ENCODE measurements around the gene PTPRG.

Gene PTPRG

DNA sequence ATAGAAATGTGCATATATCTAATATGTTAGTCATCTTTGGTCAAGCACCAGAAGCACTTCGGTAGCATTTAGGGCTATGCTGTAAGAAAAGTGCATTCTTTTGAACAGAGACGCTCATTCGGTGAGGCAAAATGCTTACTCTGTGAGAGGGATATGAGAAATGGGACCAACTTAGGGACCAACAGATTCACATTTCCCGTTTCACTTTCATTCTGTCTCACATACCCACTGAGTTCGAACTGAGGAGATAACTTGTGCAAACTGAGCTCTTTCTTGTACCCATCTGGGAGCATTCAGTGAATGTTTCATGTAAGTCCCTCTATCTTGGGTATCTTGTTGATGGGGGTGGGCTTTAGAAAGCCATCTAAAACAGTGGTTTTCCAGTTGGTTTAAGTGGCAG lies 676.6 kb downstream of the PTPRG start:
- in situ Hi-C loops (cut with HindIII; ENCODE audit: low pct_ligation_motif_present, low sequenced_read_pairs), result no loop called here
- H3K27ac ChIP-seq, result no peak overlapping the region

GRCh38 chr3:62238431-62238830 lies 677.1 kb downstream of the PTPRG start:
- H3K4me3 ChIP-seq (ENCODE audit: low read depth, low read length), result no peak overlapping the region
- no peak overlapping the region for H3K27ac ChIP-seq
- no peaks in the 10 kb centered on the region for H3K36me3 ChIP-seq (replicated peaks)
- in situ Hi-C loops (cut with HindIII; ENCODE audit: low pct_ligation_motif_present, low sequenced_read_pairs), result no loop called here
- H3K27me3 ChIP-seq (replicated peaks), result no peaks in the 10 kb centered on the region
- no peak for TF ChIP-seq CTCF (IDR thresholded peaks at IDR 0.05; ENCODE audit: low read depth, low read length, missing control alignments)
- no peak for DNase-seq

More for the DNA sequence above, 676.6 kb downstream of the PTPRG start:
- Histone ChIP-seq H3K36me3 (replicated peaks) (no peaks in the 10 kb centered on the region), H3K27me3 (replicated peaks) (no peaks in the 10 kb centered on the region), H3K4me3 (ENCODE audit: low read depth, low read length) (no peak overlapping the region)
- no peak for DNase-seq
- TF ChIP-seq CTCF (IDR thresholded peaks at IDR 0.05; ENCODE audit: low read depth, low read length, missing control alignments), result no peak

- no peak overlapping the region for H3K27ac ChIP-seq
- no peaks in the 10 kb centered on the region for H3K36me3 ChIP-seq (replicated peaks)
- DNase-seq, result no peak
- no peaks in the 10 kb centered on the region for H3K27me3 ChIP-seq (replicated peaks)
- in situ Hi-C loops (cut with HindIII; ENCODE audit: low pct_ligation_motif_present, low sequenced_read_pairs), result no loop called here
- no peak overlapping the region for H3K4me3 ChIP-seq (ENCODE audit: low read depth, low read length)
- TF ChIP-seq CTCF (IDR thresholded peaks at IDR 0.05; ENCODE audit: low read depth, low read length, missing control alignments), result no peak
These were observed 679.9 kb downstream of the PTPRG start for GRCh38 chr3:62241279-62241678.

DNA sequence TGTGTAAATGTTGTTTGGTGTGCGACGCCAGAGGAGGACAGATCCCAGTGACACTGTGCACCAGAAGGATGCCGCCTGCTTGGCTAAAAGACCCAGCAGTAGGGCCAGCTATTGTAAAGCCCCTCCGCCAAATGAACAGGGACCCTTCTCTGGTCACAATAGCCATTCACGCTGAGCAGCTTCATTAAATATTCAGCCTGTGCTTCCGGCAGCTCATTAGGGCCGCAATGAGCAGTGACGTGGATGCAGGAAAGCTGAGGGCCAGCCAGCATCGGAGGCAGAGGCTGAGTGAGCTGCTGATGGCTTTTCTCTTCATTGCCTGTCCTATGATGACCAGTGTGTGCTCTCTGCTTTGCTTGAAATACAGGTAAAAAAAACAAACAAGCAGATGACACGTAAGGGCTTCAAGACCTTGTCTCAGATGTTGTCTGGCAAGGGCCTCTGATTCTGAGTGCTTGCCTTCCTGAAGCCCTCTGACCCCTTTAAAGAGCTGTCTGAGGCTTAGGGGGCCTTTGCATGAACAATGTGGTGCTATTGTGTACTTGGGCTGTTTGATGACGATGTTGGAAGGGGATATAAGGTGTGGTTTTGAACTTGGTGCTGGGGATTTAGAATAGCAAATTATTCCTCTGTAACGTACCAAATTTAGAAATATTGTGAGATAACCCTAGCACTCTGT lies 681.6 kb downstream of the PTPRG start:
- no peak overlapping the region for H3K27ac ChIP-seq
- in situ Hi-C loops (cut with HindIII; ENCODE audit: low pct_ligation_motif_present, low sequenced_read_pairs), result no loop called here
- no peak for DNase-seq
- H3K4me3 ChIP-seq (ENCODE audit: low read depth, low read length), result no peak overlapping the region
- H3K36me3 ChIP-seq (replicated peaks), result no peaks in the 10 kb centered on the region
- no peaks in the 10 kb centered on the region for H3K27me3 ChIP-seq (replicated peaks)
- no peak for TF ChIP-seq CTCF (IDR thresholded peaks at IDR 0.05; ENCODE audit: low read depth, low read length, missing control alignments)

- H3K4me3 ChIP-seq (ENCODE audit: low read depth, low read length), result no peak overlapping the region
- TF ChIP-seq CTCF (IDR thresholded peaks at IDR 0.05; ENCODE audit: low read depth, low read length, missing control alignments), result no peak
- in situ Hi-C loops (cut with HindIII; ENCODE audit: low pct_ligation_motif_present, low sequenced_read_pairs), result no loop called here
- no peak for DNase-seq
- H3K27me3 ChIP-seq (replicated peaks), result no peaks in the 10 kb centered on the region
- no peak overlapping the region for H3K27ac ChIP-seq
- no peaks in the 10 kb centered on the region for H3K36me3 ChIP-seq (replicated peaks)
These were observed 684.7 kb downstream of the PTPRG start for GRCh38 chr3:62246094-62246493.

DNA sequence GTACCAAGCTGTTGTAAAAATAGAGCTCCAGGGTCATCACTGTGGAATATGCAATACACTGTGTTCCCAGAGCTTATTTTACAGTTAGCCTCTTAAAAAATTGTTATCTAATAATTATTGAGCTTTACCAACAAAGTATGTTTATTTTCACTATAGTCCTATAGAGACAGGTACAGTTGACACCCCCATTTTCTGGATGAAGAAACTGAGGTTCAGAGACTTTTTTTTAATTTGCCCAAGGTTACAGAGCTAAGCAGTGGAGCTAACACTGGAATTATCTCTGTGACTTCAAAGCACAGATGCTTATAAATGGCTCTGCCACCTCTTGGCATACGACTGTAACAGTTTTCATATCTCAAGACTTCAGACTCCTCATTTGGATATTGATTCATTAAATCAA lies 685.6 kb downstream of the PTPRG start:
- in situ Hi-C loops (cut with HindIII; ENCODE audit: low pct_ligation_motif_present, low sequenced_read_pairs), result no loop called here
- TF ChIP-seq CTCF (IDR thresholded peaks at IDR 0.05; ENCODE audit: low read depth, low read length, missing control alignments), result no peak

More for the DNA sequence above, 685.6 kb downstream of the PTPRG start:
- no peak for DNase-seq
- H3K27ac ChIP-seq, result no peak overlapping the region
- H3K27me3 ChIP-seq (replicated peaks), result no peaks in the 10 kb centered on the region
- no peak overlapping the region for H3K4me3 ChIP-seq (ENCODE audit: low read depth, low read length)
- H3K36me3 ChIP-seq (replicated peaks), result no peaks in the 10 kb centered on the region

All from brain microvascular endothelial cell (primary cell).